SK-N-MC (cell line): ENCODE measurements around the gene SERPINE2.

Experiments
- EZH2 ChIP-seq: fragments of 200-600 bp; sonication (generic); IDR thresholded peaks from one replicate; pipeline ENCODE4 v1.6.1; 2017; ENCODE audit warnings: antibody characterized with exemption
- FOXP2 ChIP-seq: optimal IDR thresholded peaks from 2 replicates; pipeline ENCODE3; 2011; ENCODE audit warnings: mild to moderate bottlenecking, moderate library complexity; ENCODE audit not compliant: insufficient read depth; ENCODE audit errors: extremely low read length, control extremely low read depth
- POLR2AphosphoS5 ChIP-seq: IDR thresholded peaks from 2 replicates; pipeline ENCODE4 v1.6.1; 2012; ENCODE audit warnings: mild to moderate bottlenecking, low read depth, low read length, borderline replicate concordance

GRCh38 chr2:224017957-224018356, 21.1 kb downstream of the SERPINE2 start:
- TF ChIP-seq POLR2AphosphoS5 (no peak), EZH2 (no peak), FOXP2 (no peak)
